Inflammatory macrophage treated with lipopolysaccharide for 4 hours (primary cell): Measurements from ENCODE around the gene RND3.

Source experiments
- DNase-seq: peaks from one replicate; pipeline ENCODE4 v3.0.0-alpha.2; 2020

The RND3 gene

GRCh38 chr2:150491943-150492342 lies 4.5 kb upstream of the RND3 start:
- DNase-seq, result no peak

DNA sequence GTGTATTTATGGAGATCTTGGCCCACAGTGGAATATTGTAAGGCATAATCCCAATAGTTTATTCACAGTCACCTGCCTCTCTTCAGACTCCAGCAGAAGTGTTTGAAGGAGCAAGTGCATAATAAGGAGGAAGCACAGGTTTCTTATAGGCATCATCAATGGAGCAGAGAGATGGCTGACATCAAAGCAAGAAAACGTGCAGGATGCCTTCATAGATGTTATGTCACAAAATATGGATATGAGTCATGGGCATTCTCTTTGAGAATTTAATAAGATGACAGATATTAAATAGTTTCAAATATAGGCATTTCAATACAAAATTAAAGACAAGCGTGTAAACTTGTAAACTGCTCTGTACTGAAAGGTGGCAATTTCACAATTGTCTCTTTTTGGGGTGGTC lies 4.0 kb upstream of the RND3 start:
- no peak for DNase-seq

DNA sequence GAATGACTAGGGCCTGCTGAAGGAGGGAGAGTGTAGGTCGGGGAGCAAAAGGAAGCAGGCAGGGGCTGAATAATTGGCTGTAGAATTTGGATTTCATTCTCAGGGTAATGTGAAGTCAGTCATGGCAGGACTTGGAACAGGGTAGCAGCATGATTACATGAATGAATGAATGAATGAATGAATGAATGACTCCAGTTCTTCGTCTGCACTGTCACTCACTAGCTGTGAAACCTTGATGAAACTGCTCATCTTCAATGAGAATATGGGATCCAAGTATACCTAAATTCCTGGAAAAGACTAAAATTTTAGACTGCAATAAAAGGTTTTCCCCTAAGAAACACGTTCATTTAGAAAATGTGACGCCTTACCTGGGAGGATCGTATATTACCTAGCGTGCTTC lies 3.0 kb upstream of the RND3 start:
- DNase-seq, result no peak

- no peak for DNase-seq
These were observed 655 bp downstream of the RND3 start for GRCh38 chr2:150486539-150487484.

GRCh38 chr2:150485871-150486538 lies 1.5 kb downstream of the RND3 start:
- DNase-seq, result no peak

GRCh38 chr2:150485114-150485870 lies 2.2 kb downstream of the RND3 start:
- no peak for DNase-seq

DNA sequence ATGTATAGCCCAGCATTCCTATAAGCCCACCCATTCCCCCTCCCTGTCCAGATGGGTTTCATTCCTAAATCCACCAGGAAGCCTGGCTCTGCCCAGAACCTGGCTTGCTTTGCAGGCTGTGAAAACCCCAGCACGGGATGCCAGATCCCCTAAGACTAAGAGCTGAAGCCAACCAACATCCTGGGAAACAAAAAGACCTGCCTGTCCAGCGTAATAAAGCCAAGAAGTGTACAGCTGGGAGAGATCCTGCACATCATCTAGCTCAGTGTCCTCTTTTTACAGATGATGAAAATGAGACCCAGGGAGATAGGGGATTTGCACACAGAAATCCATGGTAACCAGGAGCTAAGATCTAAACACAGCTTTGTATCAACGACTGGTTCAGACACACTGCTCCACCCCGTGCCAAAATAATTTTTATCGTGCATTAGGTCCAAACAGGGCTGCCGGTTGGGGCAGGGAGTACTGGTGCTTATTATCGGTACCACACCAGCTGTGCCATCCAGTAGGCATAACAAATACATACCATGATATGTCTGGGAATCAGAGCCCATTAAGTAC lies 2.9 kb downstream of the RND3 start:
- no peak for DNase-seq

GRCh38 chr2:150484006-150484405 lies 3.5 kb downstream of the RND3 start:
- DNase-seq, result no peak

DNA sequence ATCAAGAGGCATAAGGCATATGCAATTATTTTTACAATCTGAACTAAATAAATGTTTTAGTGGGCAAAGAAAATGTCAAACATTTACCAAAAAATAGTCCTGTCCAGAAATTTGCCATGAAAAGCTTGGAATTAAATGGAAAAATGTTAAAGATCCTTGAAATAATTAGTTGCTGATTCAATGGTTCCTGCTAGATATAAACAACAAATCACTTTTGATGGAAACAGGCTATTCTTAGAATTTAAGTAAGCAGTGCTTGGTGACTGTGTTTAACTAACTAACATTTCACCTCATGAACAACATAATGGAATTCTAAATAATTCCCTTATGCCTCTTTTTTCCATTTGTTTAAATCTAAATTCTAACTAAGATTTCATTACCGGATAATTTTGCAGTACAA lies 3.9 kb downstream of the RND3 start:
- no peak for DNase-seq

GRCh38 chr2:150482667-150483400 lies 4.6 kb downstream of the RND3 start:
- DNase-seq, result no peak

DNA sequence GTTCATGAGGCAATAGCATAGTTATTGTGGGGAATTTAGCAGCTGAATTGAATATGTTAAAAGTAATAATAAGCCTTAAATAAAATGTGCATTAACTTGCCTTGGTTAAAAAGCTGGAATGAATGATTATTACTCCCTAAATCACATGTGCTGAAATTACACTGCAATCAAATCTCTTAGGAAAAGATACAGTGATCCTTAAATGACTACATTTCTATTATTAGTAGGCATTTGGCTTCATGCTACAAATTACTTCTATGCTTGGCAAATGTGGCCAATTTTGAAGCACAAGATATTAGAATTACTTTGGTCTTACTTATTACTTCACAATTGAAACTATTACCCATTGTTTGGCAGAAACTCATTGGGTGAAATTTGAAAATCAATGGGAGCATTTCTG lies 5.4 kb downstream of the RND3 start:
- no peak for DNase-seq

DNA sequence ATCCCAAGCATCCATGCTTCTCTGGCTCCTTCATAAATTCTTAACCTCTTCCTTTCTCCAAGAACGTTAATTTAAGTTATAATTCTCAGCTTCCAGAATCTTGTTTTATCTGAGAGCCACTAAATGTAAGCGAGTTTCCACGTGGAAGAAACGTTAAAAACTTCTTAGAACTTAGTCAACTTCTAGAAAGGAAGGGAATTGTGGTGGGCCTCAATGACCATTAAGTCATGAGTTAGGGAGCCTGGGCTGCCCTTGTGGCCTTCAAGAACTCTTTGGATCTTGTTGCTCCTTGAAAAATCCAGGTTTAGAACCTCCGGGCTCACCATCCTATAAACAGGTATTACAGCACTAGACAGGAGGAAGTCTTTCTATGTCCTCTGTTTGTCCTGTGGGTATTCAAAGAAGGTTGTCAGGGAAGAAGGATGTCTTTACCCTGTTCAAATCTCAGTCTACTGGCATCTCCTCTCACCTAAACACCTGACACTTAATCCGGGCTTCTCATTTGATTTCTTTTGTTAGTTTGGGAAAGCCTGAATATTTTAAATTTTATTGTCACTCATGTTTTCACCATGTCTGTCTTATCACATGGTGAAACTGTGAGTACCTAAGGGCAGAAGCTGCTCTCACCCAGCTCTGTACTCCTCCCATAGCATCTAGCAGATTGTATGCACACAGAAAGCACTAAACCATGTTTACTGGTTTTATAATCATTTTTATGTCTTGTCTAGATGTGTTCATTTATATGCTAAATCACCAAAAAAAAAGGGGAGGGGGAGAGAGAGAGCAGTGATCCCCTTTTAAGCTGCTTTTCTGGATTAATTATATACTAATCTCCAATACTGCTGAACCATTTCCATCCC lies 6.3 kb downstream of the RND3 start:
- no peak for DNase-seq

GRCh38 chr2:150480241-150480640 lies 7.2 kb downstream of the RND3 start:
- DNase-seq, result no peak

GRCh38 chr2:150479075-150479915 lies 8.2 kb downstream of the RND3 start:
- no peak for DNase-seq

GRCh38 chr2:150478200-150478974 lies 9.1 kb downstream of the RND3 start:
- DNase-seq, result no peak

GRCh38 chr2:150477347-150477746 lies 10.1 kb downstream of the RND3 start:
- DNase-seq, result no peak

- DNase-seq, result no peak
These were observed 10.6 kb downstream of the RND3 start for GRCh38 chr2:150476809-150477302.

GRCh38 chr2:150476286-150476685 lies 11.2 kb downstream of the RND3 start:
- no peak for DNase-seq

GRCh38 chr2:150475479-150476250 lies 11.8 kb downstream of the RND3 start:
- DNase-seq, result no peak
